Common myeloid progenitor, CD34-positive (primary cell): ENCODE data around the gene ARHGAP26.
A peak's percentile ranks its signal among the peaks of the same experiment; 100 is the strongest.

Experiments used
- CTCF ChIA-PET: fragments of 350-600 bp; sonication (Branson Sonifier 250); formaldehyde crosslinking; loops from one replicate; lab custom pipeline; 2021; ENCODE audit warnings: antibody characterized with exemption; lab: Charles Lee
- POLR2A ChIA-PET: fragments of 350-600 bp; sonication (Branson Sonifier 250); formaldehyde crosslinking; loops from one replicate; lab custom pipeline; 2021; ENCODE audit warnings: antibody characterized with exemption; lab: Charles Lee
- DNase-seq, 3 donors: peaks; one replicate each; pipeline versions ENCODE4 v3.0.0 to v3.0.0-alpha.2; 2013
- H3K27ac ChIP-seq, 2 experiments: 1 replicate in 1 of 2; 2 replicates in 1 of 2; pipeline ENCODE4 v1.7.0; 2013; ENCODE audit warnings: inconsistent platforms in 2 of 2, low read length in 2 of 2, mild to moderate bottlenecking in 2 of 2, low read depth in 1 of 2, moderate library complexity in 1 of 2; ENCODE audit not compliant: severe bottlenecking in 2 of 2, insufficient read depth in 1 of 2, poor library complexity in 1 of 2
- H3K27me3 ChIP-seq, 5 experiments: replicated peaks in 2 of 5; 1 replicate in 3 of 5; 2 replicates in 2 of 5; pipeline versions ENCODE4 v1.6.1 to v1.7.0; 2013; ENCODE audit warnings: low read length in 4 of 5, mild to moderate bottlenecking in 2 of 5, moderate library complexity in 2 of 5, inconsistent platforms in 1 of 5; ENCODE audit not compliant: insufficient read depth in 5 of 5, control insufficient read depth in 4 of 5
- H3K36me3 ChIP-seq, 4 experiments: 1 replicate in 2 of 4; 2 replicates in 2 of 4; pipeline versions ENCODE4 v1.6.1 to v1.7.0; 2013; ENCODE audit warnings: low read length in 3 of 4, control low read depth in 1 of 4, mild to moderate bottlenecking in 1 of 4; ENCODE audit not compliant: control insufficient read depth in 4 of 4, insufficient read depth in 4 of 4
- H3K4me1 ChIP-seq, 4 experiments: 1 replicate in 3 of 4; 2 replicates in 1 of 4; pipeline versions ENCODE4 v1.6.1 to v1.7.1; 2013; ENCODE audit warnings: low read length in 3 of 4, mild to moderate bottlenecking in 3 of 4, control low read depth in 1 of 4, inconsistent platforms in 1 of 4, moderate library complexity in 1 of 4; ENCODE audit not compliant: control insufficient read depth in 4 of 4, insufficient read depth in 4 of 4; ENCODE audit errors: control extremely low read depth in 1 of 4
- H3K4me3 ChIP-seq, 7 experiments: 1 replicate in 4 of 7; 2 replicates in 3 of 7; pipeline versions ENCODE4 v1.5.1 to v1.7.0; 2013; ENCODE audit warnings: mild to moderate bottlenecking in 7 of 7, low read length in 6 of 7, moderate library complexity in 6 of 7, inconsistent platforms in 2 of 7, low read depth in 2 of 7, control low read depth in 1 of 7; ENCODE audit not compliant: insufficient read depth in 4 of 7, control insufficient read depth in 1 of 7; ENCODE audit errors: extremely low read depth in 1 of 7
- H3K9me3 ChIP-seq, 5 experiments: 1 replicate in 4 of 5; 2 replicates in 1 of 5; pipeline versions ENCODE4 v1.6.1 to v1.7.1; 2013; ENCODE audit warnings: low read length in 4 of 5, mild to moderate bottlenecking in 2 of 5, inconsistent platforms in 1 of 5, low read depth in 1 of 5, moderate library complexity in 1 of 5; ENCODE audit not compliant: control insufficient read depth in 4 of 5, insufficient read depth in 2 of 5; ENCODE audit errors: control extremely low read depth in 1 of 5
- WGBS: methylation state at CpG from one replicate; pipeline ENCODE4 v1.1.5; 2013; ENCODE audit not compliant: insufficient coverage; 5-methylcytosine and 5-hydroxymethylcytosine counted together

The ARHGAP26 gene

DNA sequence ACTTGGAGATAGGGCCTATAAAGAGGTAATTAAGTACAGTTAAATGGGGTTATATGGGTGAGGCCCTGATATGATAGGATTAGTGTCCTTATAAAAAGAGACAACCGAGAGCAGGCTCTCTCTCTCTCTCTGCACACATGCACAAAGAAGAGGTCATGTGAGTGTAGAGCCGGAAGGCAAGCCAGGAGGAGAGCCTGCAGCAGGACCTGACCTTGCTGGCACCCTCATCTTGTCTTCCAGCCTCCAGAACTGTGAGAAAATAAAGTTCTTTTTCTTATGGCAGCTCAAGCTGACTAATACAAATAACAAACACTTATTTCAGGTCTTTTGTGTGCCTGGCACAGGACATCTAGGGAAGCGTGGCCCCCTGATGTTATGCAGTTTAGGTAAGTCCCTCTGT lies 62.1 kb downstream of the ARHGAP26 start:
- Histone ChIP-seq H3K27ac (no peak overlapping the region), H3K27me3 (no peaks in the 10 kb centered on the region), H3K36me3 (no peaks in the 10 kb centered on the region), H3K4me1 (peaks cover 4 to 15% (median 10%) of the 10 kb centered on the region in 4 experiments), H3K9me3 (no peaks in the 10 kb centered on the region), H3K4me3 (no peak overlapping the region)
- ChIA-PET CTCF (interaction anchor here (0.9 to 1.6 kb wide), 6 partner anchors 9 to 114 kb away, joined by 3 to 5 read pairs (median 3); no protein-coding TSS in a partner anchor), POLR2A (no interaction called here)
- no peak for DNase-seq
- WGBS: 92% methylated on average over 2 of the region's 3 CpGs

DNA sequence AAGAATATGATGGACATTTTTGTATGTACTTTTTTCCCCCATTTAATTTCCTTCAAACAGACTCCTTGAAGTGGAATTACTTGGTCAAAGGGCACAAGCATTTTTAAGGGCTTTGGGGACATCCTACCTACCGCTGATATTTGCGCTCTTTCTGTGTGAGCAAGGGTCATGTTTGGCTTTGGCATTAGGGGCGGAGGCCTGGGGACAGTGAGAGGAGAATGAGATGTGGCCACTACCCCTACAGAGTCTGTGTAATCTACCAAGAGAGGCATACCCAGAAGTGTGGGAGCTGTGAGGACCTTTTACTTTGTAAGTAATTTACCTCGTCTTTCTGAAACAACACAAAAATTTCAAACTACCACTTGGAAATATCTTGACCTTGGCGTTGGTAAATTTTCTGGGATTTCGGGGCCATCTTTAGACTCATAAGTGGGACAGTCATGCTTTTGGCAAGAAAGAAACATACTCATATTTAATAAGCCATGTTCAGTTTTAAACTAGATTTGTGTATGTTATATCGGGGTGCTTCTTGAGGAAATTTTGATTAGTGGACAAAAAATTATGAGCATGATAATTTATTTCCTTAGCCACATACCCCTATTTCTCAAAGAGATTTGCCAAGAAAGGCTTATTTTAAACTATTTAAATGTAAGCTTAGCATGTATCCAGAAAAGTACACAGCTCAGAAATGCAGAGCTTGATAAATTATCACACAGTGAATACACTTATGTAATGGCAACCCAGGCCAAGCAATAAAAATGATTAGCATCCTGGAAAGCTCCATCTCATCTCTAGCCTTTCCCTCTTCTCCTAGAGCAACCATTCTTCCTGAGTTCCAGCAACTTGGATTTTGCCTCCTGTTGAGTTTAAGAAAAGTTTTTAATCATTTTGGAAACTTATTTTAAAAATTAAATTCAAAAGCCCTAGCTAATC lies 63.6 kb downstream of the ARHGAP26 start:
- no peak overlapping the region for H3K4me3 ChIP-seq
- no peak overlapping the region for H3K27ac ChIP-seq
- whole genome bisulfite sequencing: 97% methylated on average over 4 of the region's 7 CpGs
- no peaks in the 10 kb centered on the region for H3K27me3 ChIP-seq
- peaks cover 0 to 11% (median 6%) of the 10 kb centered on the region in 4 experiments for H3K4me1 ChIP-seq
- CTCF ChIA-PET: interaction anchor here (0.8 to 1.6 kb wide), 2 partner anchors 12 to 68 kb away, joined by 3 to 4 read pairs; no protein-coding TSS in a partner anchor
- H3K36me3 ChIP-seq: no peaks in the 10 kb centered on the region
- DNase-seq: no peak
- POLR2A ChIA-PET: no interaction called here
- no peaks in the 10 kb centered on the region for H3K9me3 ChIP-seq

DNA sequence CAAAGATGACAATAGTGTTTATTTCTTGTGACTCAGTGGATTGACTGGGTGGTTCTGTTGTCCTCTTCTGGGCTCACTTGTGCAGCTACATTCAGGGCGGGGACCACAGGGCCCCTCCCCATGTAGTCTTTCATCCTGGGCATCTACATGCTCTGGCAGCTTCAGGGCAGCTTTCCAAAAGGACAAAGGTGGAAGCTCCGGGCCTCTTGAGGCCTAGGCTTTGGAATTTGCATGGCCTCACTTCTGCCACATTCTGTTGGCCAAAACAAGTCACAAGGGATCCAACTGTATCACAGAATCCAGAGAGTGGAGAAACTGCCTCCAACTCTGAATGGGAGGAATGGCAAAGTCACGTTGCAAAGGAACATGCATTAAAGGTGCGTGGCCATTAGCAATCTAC lies 64.3 kb downstream of the ARHGAP26 start:
- POLR2A ChIA-PET: no interaction called here
- CTCF ChIA-PET: interaction anchor here (0.8 kb wide), 1 partner anchor 11 kb away, joined by 3 read pairs; no protein-coding TSS in a partner anchor
- DNase-seq: no peak
- Histone ChIP-seq H3K27me3 (no peaks in the 10 kb centered on the region), H3K36me3 (no peaks in the 10 kb centered on the region), H3K4me1 (peaks cover 0 to 11% (median 6%) of the 10 kb centered on the region in 4 experiments), H3K4me3 (no peak overlapping the region), H3K27ac (no peak overlapping the region), H3K9me3 (no peaks in the 10 kb centered on the region)
- 92% methylated on average over 2 of the region's 4 CpGs for WGBS

DNA sequence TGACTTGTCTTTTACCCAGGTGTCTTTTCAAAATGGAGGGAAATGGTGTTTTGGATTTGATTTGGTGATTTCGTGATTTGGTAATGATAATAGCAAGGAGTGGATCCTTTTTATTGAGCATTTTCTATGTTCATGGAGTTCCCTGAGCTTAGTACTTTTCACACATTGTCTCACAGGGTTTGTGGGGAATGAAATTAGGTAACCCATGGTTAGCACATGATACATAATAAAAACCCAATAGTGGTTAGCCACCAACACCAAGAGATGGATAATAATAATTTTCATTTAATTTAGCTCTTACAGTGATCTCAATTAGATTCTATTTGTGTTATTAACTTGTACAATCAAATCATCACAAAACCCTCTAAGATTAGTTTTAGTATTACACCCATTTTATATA lies 65.4 kb downstream of the ARHGAP26 start:
- no peaks in the 10 kb centered on the region for H3K27me3 ChIP-seq
- no peak for DNase-seq
- H3K4me1 ChIP-seq: peaks cover 0 to 14% (median 6%) of the 10 kb centered on the region in 4 experiments
- no peak overlapping the region for H3K4me3 ChIP-seq
- H3K27ac ChIP-seq: no peak overlapping the region
- H3K9me3 ChIP-seq: no peaks in the 10 kb centered on the region
- H3K36me3 ChIP-seq: no peaks in the 10 kb centered on the region
- CTCF ChIA-PET: interaction anchor here (1.2 to 1.5 kb wide), 2 partner anchors 24 to 64 kb away, joined by 3 read pairs; no protein-coding TSS in a partner anchor
- no CpG with 5 or more reads among the region's 1 CpG for WGBS
- POLR2A ChIA-PET: no interaction called here

DNA sequence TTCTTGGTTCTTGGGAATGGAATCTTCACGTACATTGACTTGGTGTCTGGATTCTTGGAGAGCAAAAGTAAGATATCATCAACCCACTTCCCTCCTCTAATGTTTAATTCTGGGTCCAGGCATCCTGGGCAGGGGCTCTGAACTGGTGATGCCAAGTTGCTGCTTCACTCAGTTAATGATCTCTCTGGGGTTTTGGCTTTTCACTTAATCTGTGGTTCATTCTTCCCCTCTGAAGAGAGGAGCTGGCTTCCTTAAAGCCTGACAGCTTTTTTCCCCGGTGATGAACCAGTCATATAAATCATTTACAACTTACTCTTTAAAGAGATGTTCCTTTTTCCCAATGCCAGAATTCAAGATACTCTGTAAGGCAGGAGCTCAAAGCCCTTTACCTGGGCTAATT lies 65.9 kb downstream of the ARHGAP26 start:
- peaks cover 0 to 14% (median 6%) of the 10 kb centered on the region in 4 experiments for H3K4me1 ChIP-seq
- DNase-seq: peak in 2 of 3 donors; percentile 30 to 31
- WGBS: 30% methylated on average over 2 of the region's 2 CpGs
- H3K36me3 ChIP-seq: no peaks in the 10 kb centered on the region
- no peak overlapping the region for H3K4me3 ChIP-seq
- CTCF ChIA-PET: interaction anchor here (1.2 to 1.5 kb wide), 2 partner anchors 23 to 65 kb away, joined by 3 read pairs; no protein-coding TSS in a partner anchor
- no peak overlapping the region for H3K27ac ChIP-seq
- POLR2A ChIA-PET: no interaction called here
- no peaks in the 10 kb centered on the region for H3K9me3 ChIP-seq
- no peaks in the 10 kb centered on the region for H3K27me3 ChIP-seq

DNA sequence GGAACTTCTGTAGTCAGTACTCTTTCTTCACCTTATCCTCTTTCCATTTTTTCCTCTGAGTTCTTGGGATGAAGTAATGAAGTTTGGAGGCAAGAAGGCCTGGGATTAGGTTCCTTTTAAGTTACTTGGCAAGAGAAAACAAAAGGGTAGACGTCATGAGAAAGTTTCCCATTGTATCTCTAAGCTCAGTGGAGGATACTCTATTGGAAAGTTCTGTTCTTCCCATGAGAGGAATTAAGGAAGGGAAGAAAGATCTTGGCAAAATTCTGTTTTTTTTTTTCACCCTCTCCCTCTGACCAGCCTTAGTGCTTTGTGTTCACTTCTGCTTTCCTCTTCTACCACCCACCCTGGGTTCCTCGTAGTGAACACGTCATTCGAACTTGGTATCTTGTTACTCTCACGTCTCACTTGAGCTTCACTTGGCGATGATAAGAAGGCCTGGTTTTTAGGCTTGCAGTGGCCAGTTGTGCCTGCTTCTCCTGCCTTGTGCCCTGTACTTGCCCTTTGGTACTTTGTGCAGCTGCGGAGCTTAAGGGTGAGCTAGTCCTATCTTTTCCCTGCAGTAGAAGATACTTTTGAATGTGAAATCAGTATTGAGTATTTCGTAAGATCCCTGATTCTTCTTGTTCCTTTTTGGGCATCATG lies 67.0 kb downstream of the ARHGAP26 start:
- CTCF ChIA-PET: interaction anchor here (1.2 to 2.0 kb wide), 4 partner anchors 30 to 66 kb away, joined by 3 to 5 read pairs (median 4); no protein-coding TSS in a partner anchor

More for the DNA sequence above, 67.0 kb downstream of the ARHGAP26 start:
- WGBS: 73% methylated on average over 6 of the region's 8 CpGs
- H3K27me3 ChIP-seq: no peaks in the 10 kb centered on the region
- peak; percentile 27 to 66 (median 53) for DNase-seq
- no peaks in the 10 kb centered on the region for H3K36me3 ChIP-seq
- H3K9me3 ChIP-seq: no peaks in the 10 kb centered on the region
- no peak overlapping the region for H3K27ac ChIP-seq
- H3K4me1 ChIP-seq: peaks cover 0 to 14% (median 6%) of the 10 kb centered on the region in 4 experiments
- POLR2A ChIA-PET: no interaction called here
- H3K4me3 ChIP-seq: no peak overlapping the region
